ENCODE results near the gene SLC36A1. TPM values are rescaled to one million over a fixed set of nuclear protein-coding genes. Genes with fewer than 3 reads are reported as not detected.

SLC36A1 gene
- polyA plus RNA-seq, 1 donor = 11.2 TPM

DNA sequence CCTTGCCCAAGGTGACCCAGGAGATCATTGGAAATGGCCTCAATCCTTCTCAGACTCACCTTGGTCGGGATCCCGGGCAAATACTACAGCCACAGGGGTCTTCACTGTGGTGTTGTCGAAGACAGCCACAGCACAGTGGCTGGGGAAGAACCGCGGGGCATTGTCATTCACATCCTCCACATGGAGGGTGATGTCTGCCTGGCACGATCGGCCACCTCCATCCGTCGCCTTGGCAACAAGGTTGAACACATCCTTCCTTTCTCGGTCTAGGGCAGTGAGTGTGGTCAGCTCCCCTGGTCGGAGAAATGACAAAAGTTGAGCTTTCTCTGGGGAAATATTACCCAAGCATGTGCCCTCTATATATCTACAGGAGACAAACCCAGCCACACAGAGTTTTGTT, 86.9 kb downstream of the SLC36A1 start:
- DNase-seq = no peak

DNA sequence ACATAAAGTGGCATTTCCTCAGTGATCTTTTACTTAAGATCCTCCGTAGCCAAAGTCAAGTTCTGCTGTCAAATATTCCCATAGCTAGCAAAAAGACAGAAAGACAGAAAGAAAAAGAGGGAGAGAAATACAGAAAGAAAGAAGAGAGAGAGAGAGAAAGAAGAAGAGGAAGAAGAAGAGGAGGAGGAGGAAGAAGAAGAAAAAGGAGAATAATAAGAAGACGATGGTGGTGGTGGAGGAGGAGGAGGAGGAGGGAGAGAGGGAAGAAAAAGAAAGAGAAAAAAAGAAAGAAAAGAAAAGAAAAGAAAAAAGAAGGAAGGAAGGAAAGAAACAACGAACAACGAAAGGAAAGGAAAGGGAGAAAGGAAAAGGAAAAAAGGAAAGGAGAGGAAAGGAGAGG, 89.6 kb downstream of the SLC36A1 start:
- DNase-seq = no peak

DNA sequence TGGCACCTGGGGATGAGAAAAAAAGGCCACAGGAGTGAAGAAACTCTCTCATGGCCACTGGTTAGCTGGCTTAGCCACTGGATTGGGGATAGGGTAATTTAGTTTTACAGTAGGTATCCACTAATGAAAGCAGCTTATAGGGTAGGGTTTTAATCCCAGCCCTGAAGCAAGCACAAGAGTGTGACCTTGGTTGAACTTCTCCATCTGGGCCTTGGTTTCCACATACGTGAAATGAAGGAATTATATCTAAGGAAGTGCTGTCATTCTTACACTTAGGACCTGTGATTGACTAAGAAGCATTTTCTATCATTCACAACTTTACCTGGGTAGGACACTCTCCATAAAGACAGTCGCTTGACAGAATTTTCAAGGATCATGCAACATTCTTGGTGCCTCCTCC, 94.2 kb downstream of the SLC36A1 start:
- no peak for DNase-seq

Other genes starting within 250 kb of the SLC36A1 start
- 5.3 TPM for gene CCDC69, start 223.5 kb upstream of the SLC36A1 start, polyA plus RNA-seq (ENCODE audit: insufficient read length)
- 28.2 TPM for gene GM2A, start 194.4 kb upstream of the SLC36A1 start, polyA plus RNA-seq (ENCODE audit: insufficient read length)
- gene SLC36A3, start 143.8 kb upstream of the SLC36A1 start, polyA plus RNA-seq (ENCODE audit: insufficient read length) = not detected
- gene SLC36A2, start 100.0 kb upstream of the SLC36A1 start, polyA plus RNA-seq (ENCODE audit: insufficient read length) = 21.0 TPM
- gene FAT2, start 143.7 kb downstream of the SLC36A1 start, polyA plus RNA-seq (ENCODE audit: insufficient read length) = 9.4 TPM
- gene SPARC, start 239.3 kb downstream of the SLC36A1 start, polyA plus RNA-seq (ENCODE audit: insufficient read length) = 1,957 TPM

All from left kidney (tissue), 2 donors.